Fibroblast of peridontal ligament (primary cell): ENCODE measurements around the gene DUSP8.
"Not testable (repeated sequence)": the region's sequence is repeated elsewhere in the genome, so short reads cannot be mapped to it uniquely, and the experiment has no call there.

ENCODE experiments used
- DNase-seq: peaks from one replicate; pipeline ENCODE4 v3.0.0-alpha.2; 2010; ENCODE audit errors: extremely low read depth

Gene DUSP8

GRCh38 chr11:1572197-1573076 is at the start of gene DUSP8:
Gene DUSP8, minus strand, starts transcription at chr11:1572271. Its CDS starts 6,445 bp downstream, at chr11:1565826.
- DNase-seq = peak; percentile 68

GRCh38 chr11:1619449-1619848 is 47.4 kb upstream of the DUSP8 start:
- DNase-seq = no peak

GRCh38 chr11:1618231-1618630 is 46.2 kb upstream of the DUSP8 start:
- peak; percentile 54 for DNase-seq

GRCh38 chr11:1608363-1608762 is 36.3 kb upstream of the DUSP8 start, which contains the start of gene KRTAP5-3:
Gene KRTAP5-3, minus strand, starts transcription at chr11:1608463. Its CDS starts 78 bp downstream, at chr11:1608385.
- no peak for DNase-seq

GRCh38 chr11:1607901-1608300 is 35.8 kb upstream of the DUSP8 start:
- DNase-seq = not testable (repeated sequence)

- not testable (repeated sequence) for DNase-seq
These were observed 35.2 kb upstream of the DUSP8 start for GRCh38 chr11:1607156-1607845.

- not testable (repeated sequence) for DNase-seq
These were observed 33.9 kb upstream of the DUSP8 start for GRCh38 chr11:1605923-1606322.

GRCh38 chr11:1604711-1605110 is 32.6 kb upstream of the DUSP8 start:
- no peak for DNase-seq

- DNase-seq = no peak
These were observed 32.1 kb upstream of the DUSP8 start for GRCh38 chr11:1604181-1604580.

- no peak for DNase-seq
These were observed 31.6 kb upstream of the DUSP8 start for GRCh38 chr11:1603629-1604028.

GRCh38 chr11:1601663-1602062 is 29.6 kb upstream of the DUSP8 start:
- DNase-seq = not testable (repeated sequence)

- no peak for DNase-seq
These were observed 28.6 kb upstream of the DUSP8 start for GRCh38 chr11:1600626-1601025.

GRCh38 chr11:1598816-1599215 is 26.7 kb upstream of the DUSP8 start:
- peak; percentile 8 for DNase-seq

GRCh38 chr11:1598406-1598805 is 26.3 kb upstream of the DUSP8 start:
- not testable (repeated sequence) for DNase-seq

GRCh38 chr11:1597994-1598380 is 25.9 kb upstream of the DUSP8 start, which contains the start of gene KRTAP5-2:
Gene KRTAP5-2, minus strand, starts transcription at chr11:1598294. Its CDS starts 44 bp downstream, at chr11:1598250.
- no peak for DNase-seq

- no peak for DNase-seq
These were observed 25.4 kb upstream of the DUSP8 start for GRCh38 chr11:1597331-1597993.

- not testable (repeated sequence) for DNase-seq
These were observed 24.6 kb upstream of the DUSP8 start for GRCh38 chr11:1596576-1597121.

- DNase-seq = peak; percentile 31
These were observed 24.0 kb upstream of the DUSP8 start for GRCh38 chr11:1595994-1596575.

- no peak for DNase-seq
These were observed 20.6 kb upstream of the DUSP8 start for GRCh38 chr11:1592628-1593027.

- no peak for DNase-seq
These were observed 17.9 kb upstream of the DUSP8 start for GRCh38 chr11:1589996-1590395.

- DNase-seq = not testable (repeated sequence)
These were observed 17.3 kb upstream of the DUSP8 start for GRCh38 chr11:1589191-1589963.
